Endothelial cell of umbilical vein (primary cell): ENCODE data around the gene MMP1. TPM values are rescaled to one million over a fixed set of nuclear protein-coding genes. Genes with fewer than 3 reads are reported as not detected.

Source experiments
- BruUV-seq: library from RNA; stranded (reverse); fragments of 400-500 nt; replicated peaks from 2 replicates; lab custom pipeline; 2021; lab: Mats Ljungman, UMichigan
- CTCF ChIA-PET: fragments of 300-600, 350-600 bp; sonication (Branson Sonifier 250); formaldehyde crosslinking; loops from one replicate; lab custom pipeline; 2021; ENCODE audit warnings: antibody characterized with exemption, inconsistent platforms; lab: Charles Lee
- POLR2A ChIA-PET: fragments of 300-600, 350-600 bp; sonication (Branson Sonifier 250); formaldehyde crosslinking; loops from one replicate; lab custom pipeline; 2021; ENCODE audit warnings: antibody characterized with exemption, inconsistent platforms; lab: Charles Lee
- DNase-seq: peaks from one replicate; pipeline ENCODE4 v3.0.0-alpha.2; 2011; ENCODE audit warnings: low read depth, low spot score
- FAIRE-seq: peaks from 2 replicates; lab custom pipeline; 2011; peaks lifted over from hg19 to GRCh38; lab: Jason Lieb, UNC
- H2AFZ ChIP-seq: 2 replicates; pipeline ENCODE4 v1.6.0; 2012; ENCODE audit warnings: low read depth, low read length, control low read depth, inconsistent platforms
- H3K27ac ChIP-seq: 2 replicates; pipeline ENCODE4 v1.5.1; 2011; ENCODE audit warnings: low read depth, mild to moderate bottlenecking, control low read depth, low read length, moderate library complexity; ENCODE audit not compliant: insufficient read depth
- H3K27me3 ChIP-seq, 2 experiments: 2 replicates each; pipeline versions ENCODE4 v1.6.0 to v1.6.1; 2011; ENCODE audit warnings: low read length in 2 of 2, mixed read lengths in 1 of 2; ENCODE audit not compliant: control insufficient read depth in 2 of 2, insufficient read depth in 2 of 2
- H3K36me3 ChIP-seq, 2 experiments: 2 replicates in 1 of 2; 3 replicates in 1 of 2; pipeline ENCODE4 v1.5.1; 2011; ENCODE audit warnings: low read length in 2 of 2, mild to moderate bottlenecking in 1 of 2, moderate library complexity in 1 of 2; ENCODE audit not compliant: control insufficient read depth in 2 of 2, insufficient read depth in 2 of 2; ENCODE audit errors: extremely low read depth in 1 of 2
- H3K4me1 ChIP-seq: 3 replicates; pipeline ENCODE4 v1.5.1; 2011; ENCODE audit warnings: mild to moderate bottlenecking, low read length; ENCODE audit not compliant: control insufficient read depth, insufficient read depth; ENCODE audit errors: extremely low read depth
- H3K4me2 ChIP-seq: 2 replicates; pipeline ENCODE4 v1.6.1; 2011; ENCODE audit warnings: low read length, control low read depth, mixed read lengths; ENCODE audit not compliant: insufficient read depth
- H3K4me3 ChIP-seq, 3 experiments: fragments of 200-600 bp in 1 of 3; sonication (generic), shearing (Covaris generic) in 1 of 3; replicated peaks in 1 of 3; 2 replicates each; pipeline ENCODE4 v1.5.1; 2011 to 2016; ENCODE audit warnings: control low read depth in 3 of 3, low read length in 3 of 3, mild to moderate bottlenecking in 2 of 3, inconsistent platforms in 1 of 3, low read depth in 1 of 3, moderate library complexity in 1 of 3; ENCODE audit not compliant: insufficient read depth in 1 of 3
- H3K79me2 ChIP-seq: 2 replicates; pipeline ENCODE4 v1.6.0; 2012; ENCODE audit warnings: low read length, inconsistent platforms; ENCODE audit not compliant: control insufficient read depth, insufficient read depth
- H3K9ac ChIP-seq: replicated peaks from 2 replicates; pipeline ENCODE3; 2011; ENCODE audit warnings: low read length, control low read depth; ENCODE audit not compliant: insufficient read depth; ENCODE audit errors: extremely low read depth
- H3K9me1 ChIP-seq: replicated peaks from 3 replicates; pipeline ENCODE4 v1.6.0; 2011; ENCODE audit warnings: mild to moderate bottlenecking, low read length; ENCODE audit not compliant: control insufficient read depth, insufficient read depth; ENCODE audit errors: extremely low read depth
- H3K9me3 ChIP-seq: replicated peaks from 2 replicates; pipeline ENCODE4 v1.5.1; 2012; ENCODE audit warnings: low read length, inconsistent platforms; ENCODE audit not compliant: control insufficient read depth, insufficient read depth
- H4K20me1 ChIP-seq: replicated peaks from 2 replicates; pipeline ENCODE3; 2011; ENCODE audit warnings: mild to moderate bottlenecking, low read length; ENCODE audit not compliant: control insufficient read depth, insufficient read depth; ENCODE audit errors: extremely low read depth
- CTCF ChIP-seq, 2 donors: IDR thresholded peaks; 1 replicate in 1 of 2; 2 replicates in 1 of 2; pipeline ENCODE4 v1.5.1; 2011; ENCODE audit warnings: low read length in 2 of 2, mild to moderate bottlenecking in 2 of 2, moderate library complexity in 2 of 2, control low read depth in 1 of 2, inconsistent platforms in 1 of 2, low read depth in 1 of 2; ENCODE audit not compliant: insufficient read depth in 1 of 2; ENCODE audit errors: extremely low read depth in 1 of 2
- EZH2 ChIP-seq: IDR thresholded peaks from 2 replicates; pipeline ENCODE4 v1.6.1; 2012; ENCODE audit warnings: borderline replicate concordance, low read depth, mild to moderate bottlenecking, moderate library complexity, low read length, inconsistent platforms; ENCODE audit not compliant: severe bottlenecking
- FOS ChIP-seq: IDR thresholded peaks from 2 replicates; pipeline ENCODE4 v1.6.1; 2011; ENCODE audit warnings: mild to moderate bottlenecking, low read length, moderate library complexity, borderline replicate concordance; ENCODE audit not compliant: insufficient read depth
- GATA2 ChIP-seq: IDR thresholded peaks from 2 replicates; pipeline ENCODE4 v1.7.0; 2011; ENCODE audit warnings: low read depth, mild to moderate bottlenecking, moderate library complexity, mixed read lengths, low read length; ENCODE audit not compliant: insufficient read length, insufficient read depth
- MAX ChIP-seq: IDR thresholded peaks from 2 replicates; pipeline ENCODE4 v1.6.1; 2011; ENCODE audit not compliant: insufficient read depth, insufficient read length
- MYC ChIP-seq: IDR thresholded peaks from one replicate; pipeline ENCODE4 v1.6.1; 2011; ENCODE audit warnings: mild to moderate bottlenecking, low read depth, low read length
- POLR2A ChIP-seq: IDR thresholded peaks from 2 replicates; pipeline ENCODE4 v1.6.1; 2012; ENCODE audit warnings: low read depth, mild to moderate bottlenecking, control low read depth, low read length
- POLR2AphosphoS5 ChIP-seq: IDR thresholded peaks from 2 replicates; pipeline ENCODE4 v1.6.1; 2012; ENCODE audit warnings: low read depth, mild to moderate bottlenecking, control low read depth, low read length, moderate library complexity; ENCODE audit not compliant: insufficient read depth
- dilution Hi-C: fragments of 300-500 bp; cut with MboI; formaldehyde crosslinking; loops from one replicate; pipeline ENCODE4 v1.15.0; 2019; ENCODE audit warnings: low sequenced_read_pairs; ENCODE audit not compliant: extremely low pct_ligation_motif_present
- intact Hi-C: fragments of 100-400 bp; cut with micrococcal nuclease; formaldehyde crosslinking; loops from one replicate; pipeline ENCODE4 v1.10.0; 2022
- polyA plus RNA-seq, 4 experiments: library from polyadenylated mRNA; depleted of rRNA in 3 of 4; stranded (reverse) in 3 of 4; unstranded in 1 of 4; fragments of >200 nt; gene quantifications; 2 replicates each; pipeline versions ENCODE4 v1.2.1 to v1.2.3, GENCODE V29; 2011 to 2012; ENCODE audit warnings: missing spikeins in 1 of 4
- total RNA-seq: library from RNA; stranded (reverse); gene quantifications from 2 replicates; pipeline ENCODE4 v1.2.3, GENCODE V29; 2021

Gene MMP1
- total and polyA plus RNA-seq, 2 donors (not counting 3 experiments of a cell fraction or from before 2014, with no cell fraction given): 1.4 to 1,694 TPM

- H3K27me3 ChIP-seq: peaks cover 5 to 7% of the 10 kb centered on the region in 2 experiments
- dilution Hi-C loops (no loop called here), intact Hi-C loops (loop anchor here (2.0 kb wide), 1 partner anchor 31 kb away; the partner anchor contains the start of gene MMP1)
- no peak overlapping the region for H3K4me3 ChIP-seq
- no peaks in the 10 kb centered on the region for H3K9me3 ChIP-seq
- no peak overlapping the region for H3K4me2 ChIP-seq
- ChIA-PET POLR2A (no interaction called here), CTCF (interaction anchor here (1.0 to 1.7 kb wide), 7 partner anchors 8 to 116 kb away, joined by 3 to 17 read pairs (median 6); no protein-coding TSS in a partner anchor)
- H3K4me1 ChIP-seq: no peaks in the 10 kb centered on the region
- H4K20me1 ChIP-seq: no peaks in the 10 kb centered on the region
- H3K9me1 ChIP-seq: no peaks in the 10 kb centered on the region
- no peaks in the 10 kb centered on the region for H3K79me2 ChIP-seq
- no peaks in the 10 kb centered on the region for H3K36me3 ChIP-seq
- H3K27ac ChIP-seq: no peak overlapping the region
- TF ChIP-seq MYC (no peak), FOS (no peak), MAX (no peak), CTCF (IDR thresholded peaks at IDR 0.05; ENCODE audit: extremely low read depth in 1 of 2, insufficient read depth in 1 of 2, low read depth in 1 of 2, low read length in 2 of 2) (no peak), EZH2 (no peak), GATA2 (no peak), POLR2AphosphoS5 (no peak), POLR2A (no peak)
- H3K9ac ChIP-seq: no peak overlapping the region
- no peak overlapping the region for H2AFZ ChIP-seq
- BruUV-seq: no TSS peak
- DNase-seq (no peak), FAIRE-seq (peak; percentile 47)
These were observed 32.2 kb upstream of the MMP1 start for GRCh38 chr11:102830001-102830727.
